Measurements from ENCODE around the gene MSANTD2. TPM values are rescaled to one million over a fixed set of nuclear protein-coding genes. Genes with fewer than 3 reads are reported as not detected.

MSANTD2 gene
- total and polyA plus RNA-seq, 9 of the 15 experiments (the other 6 are each of a cell fraction or from before 2014, with no cell fraction given): 1.3 to 9.9 (median 5.3) TPM

GRCh38 chr11:124839972-124840621 lies 39.9 kb upstream of the MSANTD2 start:
- FAIRE-seq (no peak), DNase-seq (ENCODE audit: extremely low read depth in 1 of 4, low spot score in 3 of 4) (no peak), ATAC-seq (no peak)
- 0 out of 2 replicates have a peak, but pooled peaks cover 6% of the 10 kb centered on the region for H4K20me1 ChIP-seq (replicated peaks; ENCODE audit: control insufficient read depth, insufficient read depth, low read length)
- no peak overlapping the region for H3K27ac ChIP-seq (ENCODE audit: extremely low read depth, low read depth, low read length)
- no peak overlapping the region for H3K4me2 ChIP-seq (ENCODE audit: insufficient read depth, low read length)
- CTCF ChIA-PET (ENCODE audit: low intra/inter-chr PET ratio): no interaction called here
- H2AFZ ChIP-seq (ENCODE audit: low read depth, low read length): no peak overlapping the region
- no peaks in the 10 kb centered on the region for H3K9me3 ChIP-seq (replicated peaks; ENCODE audit: control insufficient read depth, insufficient read depth, low read depth, low read length)
- no peak overlapping the region for H3K9ac ChIP-seq (ENCODE audit: insufficient read depth in 1 of 2, low read depth in 2 of 2, low read length in 2 of 2)
- H3K27me3 ChIP-seq (ENCODE audit: control insufficient read depth in 2 of 2, insufficient read depth in 2 of 2, low read length in 2 of 2): peaks cover 64 to 66% of the 10 kb centered on the region in 2 experiments
- under 1% methylated on average over 20 of the region's 20 CpGs for WGBS (ENCODE audit: insufficient coverage, low coverage, missing lambda C conversion rate)
- no TSS peak for BruUV-seq (replicated peaks)
- no peak overlapping the region for H3K4me3 ChIP-seq
- H3K79me2 ChIP-seq (ENCODE audit: control insufficient read depth, insufficient read depth, low read length): no peaks in the 10 kb centered on the region
- in situ Hi-C loops (cut with MboI) (loop anchor here (5.0 to 25.0 kb wide), 2 partner anchors 168 to 428 kb away; partner anchors contain the start of genes OR8B4, SIAE and SPA17), intact Hi-C loops (cut with micrococcal nuclease) (no loop called here)
- no peaks in the 10 kb centered on the region for H3K9me1 ChIP-seq (ENCODE audit: control insufficient read depth, insufficient read depth, low read length)
- no peak for TF ChIP-seq TSHZ1 (CRISPR knock-in tag; IDR thresholded peaks at IDR 0.05)
- TF ChIP-seq KLF6 (CRISPR knock-in tag; IDR thresholded peaks at IDR 0.05; ENCODE audit: borderline replicate concordance): no peak
- POLR2A ChIA-PET: interaction anchor here (0.6 kb wide), 1 partner anchor 1118 kb away, joined by 3 read pairs; no protein-coding TSS in a partner anchor
- H3K4me1 ChIP-seq (replicated peaks in 1 of 2; ENCODE audit: control insufficient read depth in 2 of 2, insufficient read depth in 2 of 2, low read length in 2 of 2): peaks cover 3 to 16% of the 10 kb centered on the region in 2 experiments; a peak in 3 of 5 replicates
- H3K36me3 ChIP-seq (ENCODE audit: control insufficient read depth, insufficient read depth, low read length): no peaks in the 10 kb centered on the region
